GM19351 (cell line): ENCODE results near the gene PIP5K1C.
"Not testable (repeated sequence)": the region's sequence is repeated elsewhere in the genome, so short reads cannot be mapped to it uniquely, and the experiment has no call there.

Source experiments
- ATAC-seq: cut with Tn5 transposase; IDR thresholded peaks from one replicate; pipeline ENCODE4 v1.9.1; 2021; ENCODE audit warnings: mild to moderate bottlenecking, moderate library complexity; ENCODE audit not compliant: unreplicated experiment

The PIP5K1C gene

DNA sequence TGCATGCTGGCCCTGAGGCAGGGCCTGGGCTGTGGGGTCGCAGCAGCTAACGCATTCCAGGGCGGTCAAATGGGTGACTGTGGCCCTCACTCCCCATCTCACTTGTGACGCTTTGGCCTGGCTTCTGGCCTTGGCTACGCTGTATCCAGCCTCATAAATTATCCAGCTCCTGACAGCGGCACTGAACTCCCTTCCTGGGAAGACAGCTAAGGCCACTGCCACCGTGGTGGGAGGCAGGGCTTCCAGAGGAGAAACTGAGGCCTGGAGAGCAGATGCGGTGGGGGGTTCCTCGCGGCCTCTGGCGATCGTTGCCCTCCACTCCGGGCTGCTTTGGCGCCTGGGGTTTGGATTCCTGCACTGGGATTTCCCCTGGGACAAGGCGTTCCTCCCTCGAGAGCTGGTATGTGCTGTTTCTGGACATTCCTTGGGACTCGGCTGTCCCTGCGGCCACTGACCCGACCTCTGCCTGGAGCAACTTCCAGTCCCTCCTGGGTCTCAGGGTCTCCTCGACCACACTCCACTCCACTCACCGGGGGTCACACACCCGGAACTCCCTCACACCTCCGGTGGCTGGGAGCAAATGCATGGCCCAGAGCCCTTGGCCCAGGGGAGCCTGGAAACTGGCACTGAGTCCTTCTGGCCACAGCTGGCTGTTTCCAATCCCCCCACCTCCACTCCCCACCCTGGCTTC is 97.0 kb downstream of the PIP5K1C start:
- ATAC-seq, result no peak

DNA sequence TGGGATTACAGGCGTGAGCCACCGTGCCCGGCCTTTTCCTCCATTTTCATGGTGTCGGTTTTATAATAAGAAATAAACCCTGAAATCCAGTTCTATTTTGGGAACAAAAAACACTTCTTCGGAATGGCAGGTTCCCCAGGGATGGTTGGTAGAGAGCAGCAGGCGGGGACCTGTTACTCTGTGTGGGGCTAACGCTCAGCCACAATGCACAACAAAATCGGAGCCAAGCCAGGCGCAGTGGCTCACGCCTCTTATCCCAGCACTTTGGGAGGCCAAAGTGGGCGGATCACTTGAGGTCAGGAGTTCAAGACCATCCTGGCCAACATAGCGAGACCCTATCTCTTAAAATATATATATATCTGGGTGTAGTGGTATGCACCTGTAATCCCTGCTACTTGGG is 99.2 kb downstream of the PIP5K1C start:
- no peak for ATAC-seq

DNA sequence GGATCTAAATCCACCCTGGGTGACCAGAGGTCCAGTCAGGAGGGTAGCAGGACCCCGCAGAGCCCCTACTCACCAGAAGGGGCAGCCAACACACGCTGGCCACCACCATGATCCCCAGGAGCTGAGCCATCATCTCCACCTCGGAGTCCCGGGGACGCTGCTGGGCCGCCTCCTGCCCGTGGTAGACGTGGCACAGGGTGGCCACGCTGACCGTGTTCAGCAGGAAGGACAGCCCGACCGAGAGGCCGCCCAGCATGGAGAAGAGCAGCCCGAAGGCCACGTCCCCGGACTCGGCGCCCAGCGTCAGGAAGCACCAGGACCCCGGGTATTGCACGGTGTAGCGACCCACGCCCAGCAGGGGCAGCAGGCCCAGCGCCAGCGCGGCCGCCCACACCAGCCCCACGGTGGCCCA is 100.5 kb downstream of the PIP5K1C start:
- no peak for ATAC-seq

DNA sequence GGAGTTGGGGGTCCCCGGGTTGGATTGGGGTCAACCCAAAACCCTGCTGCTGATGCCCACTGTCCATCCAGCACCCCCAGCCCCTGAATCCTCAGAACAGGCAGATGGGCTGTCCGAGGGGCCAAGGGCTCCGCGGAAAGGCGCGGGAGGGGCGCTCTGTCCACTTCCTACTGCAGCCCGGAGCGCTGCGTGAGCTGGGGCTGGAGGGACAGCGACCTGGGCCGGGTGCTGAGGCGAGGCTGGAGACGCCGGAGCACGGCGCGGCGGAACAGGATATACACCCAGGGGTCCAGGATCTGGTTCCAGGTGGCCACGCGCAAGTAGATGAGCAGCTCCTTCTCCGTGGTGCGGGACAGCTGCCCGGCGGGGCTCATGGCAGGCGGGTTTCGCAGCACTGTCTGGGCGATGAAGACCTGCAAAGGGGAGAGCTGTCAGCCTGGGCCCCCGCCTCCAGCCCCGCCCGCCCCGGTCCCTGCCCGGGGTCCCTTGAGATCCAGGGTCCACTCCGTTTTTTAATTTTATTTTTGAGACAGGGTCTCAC is 104.7 kb downstream of the PIP5K1C start:
- no peak for ATAC-seq

DNA sequence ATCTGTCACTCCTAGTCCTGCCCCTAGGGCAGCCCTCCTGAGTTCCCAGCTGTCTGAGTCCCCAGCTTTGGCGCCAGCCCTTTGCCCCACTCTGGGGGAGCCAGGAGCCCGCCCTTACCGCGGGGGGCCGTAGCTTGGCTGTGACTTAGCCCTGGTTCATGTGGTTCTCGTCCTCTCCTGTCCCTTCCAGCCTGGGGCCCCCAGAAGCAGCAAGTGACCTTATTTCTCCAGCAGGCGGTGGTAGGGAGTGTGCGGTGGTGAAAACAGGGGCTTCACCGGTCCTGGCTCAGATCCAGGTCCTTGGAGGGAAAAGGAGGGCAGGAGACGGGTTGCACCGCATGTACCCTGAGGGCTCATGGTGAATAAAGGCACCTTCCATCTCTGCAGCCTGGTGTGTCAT is 107.1 kb downstream of the PIP5K1C start:
- no peak for ATAC-seq

DNA sequence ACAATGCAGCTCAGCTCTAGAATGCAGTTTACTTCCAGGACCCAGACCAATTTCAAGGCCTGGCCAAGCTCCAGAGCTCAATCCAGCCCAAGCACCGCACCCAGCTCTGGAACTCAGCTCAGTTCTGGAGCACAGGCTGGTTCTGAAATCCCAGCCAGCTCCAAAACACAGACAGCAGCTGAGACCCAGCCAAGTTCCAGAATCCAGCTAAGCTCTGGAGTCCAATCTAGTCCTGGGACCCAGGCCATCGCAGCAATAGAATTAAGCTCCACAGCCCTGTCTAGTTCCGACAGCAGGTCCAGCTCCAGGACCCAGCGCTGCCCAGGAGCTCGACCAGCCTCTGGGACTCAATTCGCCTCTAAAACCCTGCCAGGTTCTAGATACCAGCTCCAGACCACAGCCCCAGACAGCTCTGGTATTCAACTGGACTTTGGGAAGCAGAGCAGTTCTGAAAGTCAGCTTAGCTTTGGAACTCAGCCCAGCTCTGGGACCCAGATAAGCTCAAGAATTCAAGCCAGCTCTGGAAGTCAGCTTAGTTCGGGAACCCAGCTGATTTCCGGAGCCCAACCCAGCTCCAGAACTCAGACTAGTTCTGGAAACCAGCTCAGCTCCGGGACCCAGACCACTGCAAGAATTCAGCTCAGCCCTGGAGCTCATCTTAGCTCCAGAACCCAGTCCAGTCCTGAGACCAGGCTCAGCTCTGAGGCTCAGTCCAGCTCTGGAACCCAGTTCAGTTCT is 108.2 kb downstream of the PIP5K1C start:
- ATAC-seq, result no peak

DNA sequence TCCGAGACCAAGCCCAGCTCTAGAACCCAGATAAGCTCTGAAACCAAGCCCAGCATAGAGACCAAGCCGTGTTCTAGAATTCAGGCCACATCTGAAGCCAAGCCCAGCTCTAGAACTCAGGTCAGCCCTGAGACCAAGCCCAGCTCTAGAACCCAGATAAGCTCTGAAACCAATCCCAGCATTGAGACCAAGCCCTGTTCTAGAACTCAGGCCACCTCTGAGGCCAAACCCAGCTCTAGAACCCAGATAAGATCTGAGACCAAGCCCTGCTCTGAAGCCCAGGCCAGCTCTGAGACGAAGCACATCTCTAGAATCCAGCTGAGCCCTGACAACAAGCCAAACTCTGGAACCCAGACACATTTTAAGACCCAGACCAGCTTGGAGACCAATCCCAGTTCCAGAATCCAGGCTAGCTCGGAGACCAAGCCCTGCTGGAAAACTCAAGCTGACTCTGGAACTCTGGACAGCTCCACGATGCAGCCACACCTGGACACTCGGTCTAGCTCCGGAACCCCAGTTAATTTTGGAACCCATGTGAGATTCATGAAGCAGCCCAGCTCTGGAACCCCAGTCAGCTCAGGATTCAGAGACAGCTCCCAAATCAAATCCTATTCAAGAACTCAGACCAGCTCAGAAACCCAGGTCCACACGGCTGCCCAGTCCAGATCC is 109.1 kb downstream of the PIP5K1C start:
- ATAC-seq, result no peak

DNA sequence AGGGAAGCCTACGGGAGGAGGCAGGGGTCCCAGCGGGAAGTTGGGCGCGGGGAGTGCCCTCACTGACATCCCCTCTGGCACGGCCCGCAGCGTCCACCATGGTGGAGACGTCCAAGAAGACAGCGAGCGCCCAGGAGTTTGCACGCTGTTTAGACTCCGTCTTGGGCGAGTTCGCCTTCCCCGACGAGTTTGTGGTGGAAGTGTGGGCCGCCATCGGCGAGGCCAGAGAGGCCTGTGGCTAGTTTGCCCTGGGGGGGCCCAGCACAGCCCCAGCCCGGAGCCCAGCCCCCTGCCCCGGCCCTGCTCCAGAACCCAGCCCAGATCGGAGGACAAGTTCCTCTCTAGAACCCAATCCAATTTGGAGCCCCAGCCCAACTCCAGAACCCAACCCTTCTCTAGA is 110.3 kb downstream of the PIP5K1C start:
- ATAC-seq, result no peak

DNA sequence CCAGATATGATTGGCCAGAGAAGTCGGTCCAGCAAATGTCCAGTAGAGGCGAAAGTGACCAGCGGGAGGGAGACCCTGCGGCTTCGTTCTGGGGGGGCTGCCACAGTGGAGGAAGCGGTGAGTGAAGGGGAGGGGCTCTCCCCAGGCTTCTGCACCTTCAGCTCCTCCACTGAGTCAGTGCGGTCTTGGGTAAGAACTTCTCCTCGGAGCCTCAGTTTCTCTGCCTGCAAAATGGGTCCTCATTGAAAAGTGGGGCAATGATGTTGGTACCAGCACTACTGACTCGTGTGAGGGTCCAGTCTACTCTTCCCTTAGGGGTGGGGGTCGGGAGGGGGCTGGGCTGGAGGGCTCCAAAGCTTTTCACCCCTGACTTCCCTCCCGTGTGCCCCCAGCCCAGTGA is 110.8 kb downstream of the PIP5K1C start:
- no peak for ATAC-seq

DNA sequence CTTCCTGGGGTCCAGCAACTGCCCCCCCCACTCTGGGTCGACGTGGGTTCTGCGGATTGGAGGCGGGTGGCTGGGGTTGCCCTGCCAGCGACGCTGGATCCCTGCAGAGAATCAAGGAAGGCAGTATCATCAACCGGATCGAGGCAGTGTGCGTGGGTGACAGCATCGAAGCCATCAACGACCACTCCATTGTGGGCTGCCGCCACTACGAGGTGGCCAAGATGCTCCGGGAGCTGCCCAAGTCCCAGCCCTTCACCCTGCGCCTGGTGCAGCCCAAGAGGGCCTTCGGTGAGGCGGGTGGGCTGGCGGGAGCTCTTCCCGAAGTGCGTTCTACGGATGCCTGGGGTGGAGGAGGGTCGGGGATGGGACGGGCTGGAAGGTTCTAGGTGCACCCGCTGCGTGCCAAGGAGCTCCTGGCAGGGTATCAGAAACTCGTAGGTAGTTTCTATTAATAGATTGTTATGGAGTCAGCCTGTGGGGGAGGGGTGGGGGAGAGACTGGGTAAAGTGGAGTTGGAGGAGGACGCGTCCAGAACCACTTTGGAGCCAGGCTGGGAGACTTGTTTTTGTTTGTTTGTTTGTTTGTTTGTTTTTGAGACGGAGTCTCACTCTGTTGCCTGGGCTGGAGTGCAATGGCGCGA is 113.4 kb downstream of the PIP5K1C start:
- no peak for ATAC-seq

DNA sequence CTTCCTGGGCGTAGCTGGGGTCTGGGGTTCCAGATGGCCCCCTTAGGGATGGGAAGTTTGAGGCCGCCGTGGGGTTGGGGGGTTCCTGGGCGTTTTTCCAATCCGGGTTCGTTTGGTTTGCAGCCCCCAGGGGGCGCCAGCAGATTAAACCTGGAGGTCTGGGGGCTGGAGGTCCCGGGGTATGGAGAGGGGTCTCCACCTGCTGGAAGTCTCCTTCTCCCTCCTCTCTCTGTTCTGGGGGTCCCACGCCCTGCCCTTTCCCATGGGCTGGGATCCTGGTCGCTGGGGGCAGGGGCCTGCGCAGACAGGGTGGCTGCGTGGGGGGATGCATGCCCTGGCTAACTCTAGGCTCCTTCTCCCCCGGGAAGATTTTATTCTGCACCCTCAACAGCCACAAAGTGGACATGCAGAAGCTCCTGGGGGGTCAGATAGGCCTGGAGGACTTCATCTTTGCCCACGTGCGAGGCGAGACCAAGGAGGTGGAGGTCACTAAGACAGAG is 114.1 kb downstream of the PIP5K1C start:
- ATAC-seq, result no peak

DNA sequence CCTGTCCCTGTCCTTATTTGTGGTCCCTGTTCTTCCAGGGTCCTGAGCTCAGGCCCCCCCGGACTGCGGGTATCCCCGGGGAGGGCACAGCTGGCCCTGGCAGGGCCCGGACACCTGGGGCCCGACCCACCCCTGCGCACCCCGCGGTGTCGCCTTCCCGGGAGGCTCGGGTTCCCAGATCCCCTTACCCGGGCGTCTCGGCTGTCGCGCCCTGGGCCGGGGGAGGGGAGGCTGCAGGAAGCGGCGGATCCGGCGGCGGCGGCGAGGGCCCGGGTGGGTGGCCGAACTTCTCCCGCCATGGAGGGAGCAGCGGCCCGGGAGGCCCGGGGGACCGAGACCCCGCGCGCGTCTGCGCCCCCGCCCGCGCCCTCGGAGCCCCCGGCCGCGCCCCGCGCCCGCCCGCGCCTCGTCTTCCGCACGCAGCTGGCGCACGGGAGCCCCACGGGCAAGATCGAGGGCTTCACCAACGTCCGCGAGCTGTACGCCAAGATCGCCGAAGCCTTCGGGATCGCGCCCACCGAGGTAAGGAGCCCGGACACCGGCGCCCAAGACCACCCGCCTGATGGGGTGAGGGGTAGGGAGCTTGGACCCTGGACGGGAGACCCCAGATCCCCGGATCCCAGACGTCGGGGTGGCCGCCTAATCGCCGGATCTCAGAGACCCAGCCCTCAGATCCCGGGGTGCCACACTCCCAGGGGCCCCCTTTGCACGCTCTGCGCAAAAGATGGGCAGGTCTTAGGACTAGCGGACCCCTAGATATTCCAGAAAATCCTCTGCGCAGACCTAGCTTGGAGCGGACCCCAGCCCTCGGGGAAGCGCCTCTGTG is 114.8 kb downstream of the PIP5K1C start, which contains the start of gene GIPC3:
TSS of gene GIPC3 (plus strand) at position 178 of the 826 bp plus-strand sequence. CDS start at position 298, 120 bp downstream.
- ATAC-seq, result no peak

DNA sequence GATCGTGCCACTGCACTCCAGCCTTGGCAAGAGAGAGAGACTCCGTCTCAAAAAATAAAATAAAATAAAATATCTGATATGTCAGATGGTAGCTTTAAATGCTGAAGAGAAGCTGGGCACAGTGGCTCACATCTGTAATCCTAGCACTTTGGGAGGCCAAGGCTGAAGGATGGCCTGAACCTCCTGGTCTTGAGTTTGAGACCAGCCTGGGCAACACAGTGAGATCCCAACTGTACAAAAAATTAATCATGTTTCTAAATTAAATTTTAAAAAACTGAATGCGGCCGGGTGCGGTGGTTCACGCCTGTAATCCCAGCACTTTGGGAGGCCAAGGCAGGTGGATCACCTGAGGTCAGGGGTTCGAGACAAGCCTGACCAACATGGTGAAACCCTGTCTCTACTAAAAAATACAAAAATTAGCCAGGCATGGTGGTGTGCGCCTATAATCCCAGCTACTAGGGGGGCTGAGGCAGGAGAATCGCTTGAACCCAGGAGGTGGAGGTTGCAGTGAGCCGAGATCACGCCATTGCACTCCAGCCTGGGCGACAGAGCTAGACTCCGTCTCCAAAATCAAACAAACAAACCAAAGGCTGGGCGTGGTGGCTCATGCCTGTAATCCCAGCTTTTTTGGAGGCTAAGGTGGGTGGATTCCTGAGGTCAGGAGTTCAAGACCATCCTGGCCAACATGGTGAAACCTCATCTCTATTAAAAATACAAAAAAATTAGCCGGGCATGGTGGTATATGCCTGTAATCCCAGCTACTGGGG is 116.0 kb downstream of the PIP5K1C start:
- not testable (repeated sequence) for ATAC-seq

DNA sequence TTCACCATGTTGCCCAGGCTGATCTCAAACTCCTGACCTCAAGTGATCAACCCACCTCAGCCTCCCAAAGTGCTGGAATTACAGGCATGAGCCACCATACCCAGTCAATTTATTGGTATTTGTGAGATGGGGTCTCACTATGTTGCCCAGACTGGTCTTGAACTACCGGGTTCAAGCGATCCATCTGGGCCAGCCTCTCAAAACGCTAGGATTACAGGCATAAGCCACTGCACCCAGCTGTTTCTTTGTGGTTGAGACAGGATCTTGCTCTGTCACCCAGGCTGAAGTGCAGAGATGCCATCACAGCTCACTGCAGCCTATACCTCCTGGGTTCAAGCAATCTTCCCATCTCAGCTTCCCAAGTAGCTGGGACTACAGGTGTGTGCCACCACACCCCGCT is 118.5 kb downstream of the PIP5K1C start:
- ATAC-seq, result not testable (repeated sequence)
